ENCODE results near the gene TBL1XR1.

The TBL1XR1 gene

GRCh38 chr3:177221744-177222143 is 24.5 kb upstream of the TBL1XR1 start:
- TF ChIP-seq CTCF (IDR thresholded peaks at IDR 0.05; ENCODE audit: low read depth, low read length), result no peak
- no peaks in the 10 kb centered on the region for H3K27me3 ChIP-seq

GRCh38 chr3:177220136-177220974 is 23.1 kb upstream of the TBL1XR1 start:
- Histone ChIP-seq H3K4me3 (ENCODE audit: low read depth, low read length) (no peak overlapping the region), H3K36me3 (no peaks in the 10 kb centered on the region), H3K27me3 (no peaks in the 10 kb centered on the region), H3K9me3 (no peaks in the 10 kb centered on the region), H3K4me1 (no peaks in the 10 kb centered on the region)
- no peak for TF ChIP-seq CTCF (IDR thresholded peaks at IDR 0.05; ENCODE audit: low read depth, low read length)
- DNase-seq, result no peak

More at GRCh38 chr3:177221744-177222143, 24.5 kb upstream of the TBL1XR1 start:
- no peaks in the 10 kb centered on the region for H3K4me1 ChIP-seq
- no peak overlapping the region for H3K4me3 ChIP-seq (ENCODE audit: low read depth, low read length)
- H3K9me3 ChIP-seq, result no peaks in the 10 kb centered on the region
- H3K36me3 ChIP-seq, result no peaks in the 10 kb centered on the region
- no peak for DNase-seq

- Histone ChIP-seq H3K36me3 (no peaks in the 10 kb centered on the region), H3K4me3 (ENCODE audit: low read depth, low read length) (no peak overlapping the region), H3K27me3 (no peaks in the 10 kb centered on the region), H3K9me3 (no peaks in the 10 kb centered on the region), H3K4me1 (no peaks in the 10 kb centered on the region)
- no peak for TF ChIP-seq CTCF (IDR thresholded peaks at IDR 0.05; ENCODE audit: low read depth, low read length)
- DNase-seq, result no peak
These were observed 16.7 kb upstream of the TBL1XR1 start for GRCh38 chr3:177213801-177214535.

GRCh38 chr3:177212756-177213155 is 15.5 kb upstream of the TBL1XR1 start:
- Histone ChIP-seq H3K27me3 (no peaks in the 10 kb centered on the region), H3K4me3 (ENCODE audit: low read depth, low read length) (no peak overlapping the region), H3K36me3 (no peaks in the 10 kb centered on the region), H3K4me1 (no peaks in the 10 kb centered on the region), H3K9me3 (no peaks in the 10 kb centered on the region)
- no peak for DNase-seq
- TF ChIP-seq CTCF (IDR thresholded peaks at IDR 0.05; ENCODE audit: low read depth, low read length), result no peak

GRCh38 chr3:177212278-177212610 is 15.0 kb upstream of the TBL1XR1 start:
- no peak for DNase-seq
- Histone ChIP-seq H3K4me3 (ENCODE audit: low read depth, low read length) (no peak overlapping the region), H3K27me3 (no peaks in the 10 kb centered on the region), H3K9me3 (no peaks in the 10 kb centered on the region), H3K36me3 (no peaks in the 10 kb centered on the region), H3K4me1 (no peaks in the 10 kb centered on the region)
- no peak for TF ChIP-seq CTCF (IDR thresholded peaks at IDR 0.05; ENCODE audit: low read depth, low read length)

Measured in BE2C (cell line).